Measurements from ENCODE around the gene HLA-C. TPM values are rescaled to one million over a fixed set of nuclear protein-coding genes. Genes with fewer than 3 reads are reported as not detected.

The HLA-C gene
- total RNA-seq, 4 donors from 2014 or later: 200 to 1,614 (median 1,271) TPM

DNA sequence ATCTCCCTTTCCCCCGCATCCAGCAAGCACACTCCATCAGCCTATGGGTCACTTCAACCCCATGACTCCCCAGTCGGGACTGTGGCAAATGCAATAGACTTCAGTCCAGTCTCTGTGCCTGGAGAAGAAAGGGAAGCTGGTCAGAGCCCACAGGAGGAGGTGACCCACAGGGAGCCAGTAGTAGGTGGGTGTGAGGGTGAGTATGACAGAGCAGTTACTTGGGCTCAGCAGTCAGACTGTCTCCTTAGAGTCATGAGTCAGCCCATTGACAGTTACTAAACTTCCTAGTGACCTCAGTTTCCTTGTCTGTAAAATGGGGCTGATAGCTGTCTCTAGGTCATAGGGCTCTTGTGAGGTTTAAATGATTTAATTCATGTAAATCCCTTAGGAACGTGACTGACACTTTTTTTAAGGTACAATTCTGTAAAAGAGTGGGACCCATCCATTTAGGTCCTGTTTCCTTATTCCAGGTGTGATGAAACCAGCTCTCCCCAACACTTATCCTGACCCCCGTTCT lies 33.9 kb upstream of the HLA-C start:
- intact Hi-C loops (cut with DNase I; ENCODE audit: low total_unique reads): no loop called here
- DNase-seq: no peak
- in situ Hi-C loops (cut with MboI; ENCODE audit: low pct_ligation_motif_present in 1 of 4, low pct_unique_long_range_greater_than_20kb in 1 of 4, low sequenced_read_pairs in 3 of 4): no loop called here

DNA sequence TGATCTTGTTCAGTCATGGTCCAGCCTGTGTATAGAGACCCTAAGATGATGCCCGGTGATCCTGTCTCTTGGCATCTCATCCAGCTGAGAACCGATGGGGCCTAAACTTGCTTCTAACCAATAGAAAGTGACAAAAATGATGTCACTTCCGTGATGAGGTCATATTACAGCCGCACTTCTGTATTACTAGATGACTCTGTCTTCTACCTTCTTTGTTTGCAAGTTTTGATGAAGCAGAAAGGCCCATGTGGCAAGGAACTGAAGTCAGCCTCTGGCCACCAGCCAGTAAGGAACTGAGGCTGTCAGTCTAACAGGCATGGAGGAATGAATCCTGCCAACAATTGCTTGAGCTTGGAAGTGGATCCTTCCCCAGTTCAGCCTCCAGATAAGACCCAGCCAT lies 32.8 kb upstream of the HLA-C start:
- Histone ChIP-seq H3K4me1 (peaks cover 0 to 15% (median 10%) of the 10 kb centered on the region in 4 donors), H3K36me3 (no peaks in the 10 kb centered on the region), H3K27ac (no peak overlapping the region), H3K9me3 (no peaks in the 10 kb centered on the region), H3K27me3 (peaks cover 28% of the 10 kb centered on the region), H3K4me3 (no peak overlapping the region)
- intact Hi-C loops (cut with DNase I; ENCODE audit: low total_unique reads): no loop called here
- TF ChIP-seq POLR2AphosphoS5 (IDR thresholded peaks at IDR 0.05): no peak
- no peak for TF ChIP-seq CTCF (IDR thresholded peaks at IDR 0.05)
- TF ChIP-seq EP300 (IDR thresholded peaks at IDR 0.05; ENCODE audit: low read depth): no peak
- no peak for TF ChIP-seq POLR2A (IDR thresholded peaks at IDR 0.05)
- in situ Hi-C loops (cut with MboI; ENCODE audit: low pct_ligation_motif_present in 1 of 4, low pct_unique_long_range_greater_than_20kb in 1 of 4, low sequenced_read_pairs in 3 of 4): no loop called here
- no peak for DNase-seq
- 75% methylated on average over 4 of the region's 4 CpGs; no CpG with 5 or more reads in 1 of the 2 donors for WGBS, 2 donors (ENCODE audit: low coverage in 1 of 2)

More for the DNA sequence above, 33.9 kb upstream of the HLA-C start:
- Histone ChIP-seq H3K9me3 (no peaks in the 10 kb centered on the region), H3K36me3 (no peaks in the 10 kb centered on the region), H3K27ac (no peak overlapping the region), H3K4me1 (peaks cover 0 to 15% (median 10%) of the 10 kb centered on the region in 4 donors), H3K27me3 (peaks cover 39% of the 10 kb centered on the region), H3K4me3 (no peak overlapping the region)
- WGBS, 2 donors (ENCODE audit: low coverage in 1 of 2): 83 to 85% methylated on average over 1 to 4 of the region's 4 CpGs
- TF ChIP-seq POLR2A (IDR thresholded peaks at IDR 0.05) (no peak), EP300 (IDR thresholded peaks at IDR 0.05; ENCODE audit: low read depth) (no peak), CTCF (IDR thresholded peaks at IDR 0.05) (no peak), POLR2AphosphoS5 (IDR thresholded peaks at IDR 0.05) (no peak)

DNA sequence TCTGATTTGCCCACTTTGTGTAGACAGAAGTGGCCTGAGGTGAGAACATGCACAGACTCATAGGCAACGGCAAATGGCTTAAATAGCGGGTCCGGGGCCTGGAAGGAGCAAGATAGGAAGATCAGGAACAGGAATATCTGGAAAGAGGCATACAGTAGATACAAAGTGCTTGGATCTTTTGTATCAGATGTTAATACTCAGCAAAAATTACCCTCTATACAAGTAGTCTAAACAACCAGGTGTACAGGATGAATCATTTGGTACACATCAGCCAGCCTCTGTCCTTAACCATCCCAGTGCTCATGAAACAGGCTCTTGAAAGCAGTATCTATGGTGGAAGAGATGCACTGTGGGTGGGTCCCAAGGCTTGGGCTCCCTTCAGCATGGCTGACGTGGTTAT lies 28.9 kb upstream of the HLA-C start:
- in situ Hi-C loops (cut with MboI; ENCODE audit: low pct_ligation_motif_present in 1 of 4, low pct_unique_long_range_greater_than_20kb in 1 of 4, low sequenced_read_pairs in 3 of 4): no loop called here
- Histone ChIP-seq H3K9me3 (no peaks in the 10 kb centered on the region), H3K27me3 (peaks cover 8% of the 10 kb centered on the region), H3K27ac (no peak overlapping the region), H3K36me3 (no peaks in the 10 kb centered on the region), H3K4me1 (no peaks in the 10 kb centered on the region), H3K4me3 (no peak overlapping the region)
- DNase-seq: no peak
- no peak for TF ChIP-seq EP300 (IDR thresholded peaks at IDR 0.05; ENCODE audit: low read depth)
- no peak for TF ChIP-seq POLR2AphosphoS5 (IDR thresholded peaks at IDR 0.05)
- TF ChIP-seq POLR2A (IDR thresholded peaks at IDR 0.05): no peak
- TF ChIP-seq CTCF (IDR thresholded peaks at IDR 0.05): no peak
- intact Hi-C loops (cut with DNase I; ENCODE audit: low total_unique reads): no loop called here
- 93 to 100% methylated on average over 2 to 4 of the region's 4 CpGs for WGBS, 2 donors (ENCODE audit: low coverage in 1 of 2)

- H3K36me3 ChIP-seq: no peaks in the 10 kb centered on the region
- DNase-seq: no peak
- H3K4me1 ChIP-seq: no peaks in the 10 kb centered on the region
- no peak overlapping the region for H3K4me3 ChIP-seq
- no peak overlapping the region for H3K27ac ChIP-seq
- intact Hi-C loops (cut with DNase I; ENCODE audit: low total_unique reads) (no loop called here), in situ Hi-C loops (cut with MboI; ENCODE audit: low pct_ligation_motif_present in 1 of 4, low pct_unique_long_range_greater_than_20kb in 1 of 4, low sequenced_read_pairs in 3 of 4) (no loop called here)
- H3K9me3 ChIP-seq: no peaks in the 10 kb centered on the region
- 82 to 96% methylated on average over 3 of the region's 3 CpGs for WGBS, 2 donors (ENCODE audit: low coverage in 1 of 2)
- H3K27me3 ChIP-seq: peaks cover 15% of the 10 kb centered on the region
- TF ChIP-seq EP300 (IDR thresholded peaks at IDR 0.05; ENCODE audit: low read depth) (no peak), POLR2A (IDR thresholded peaks at IDR 0.05) (no peak), POLR2AphosphoS5 (IDR thresholded peaks at IDR 0.05) (no peak), CTCF (IDR thresholded peaks at IDR 0.05) (no peak)
These were observed 28.1 kb upstream of the HLA-C start for GRCh38 chr6:31299947-31300346.
